Osteoblast (primary cell): ENCODE results near the gene MPIG6B. TPM values are rescaled to one million over a fixed set of nuclear protein-coding genes. Genes with fewer than 3 reads are reported as not detected.

Experiments used
- DNase-seq: peaks from one replicate; pipeline ENCODE4 v3.0.0; 2011; ENCODE audit warnings: low spot score, mixed read lengths; ENCODE audit not compliant: insufficient read length; ENCODE audit errors: missing footprints
- H2AFZ ChIP-seq: 2 replicates; pipeline ENCODE4 v1.6.0; 2011; ENCODE audit warnings: mild to moderate bottlenecking, low read length
- H3K27ac ChIP-seq: 2 replicates; pipeline ENCODE4 v1.5.1; 2011; ENCODE audit warnings: mild to moderate bottlenecking, low read depth, low read length, moderate library complexity
- H3K27me3 ChIP-seq: 2 replicates; pipeline ENCODE4 v1.6.0; 2012; ENCODE audit warnings: mild to moderate bottlenecking, control low read depth, inconsistent platforms, low read length, moderate library complexity; ENCODE audit not compliant: insufficient read depth
- H3K36me3 ChIP-seq: 2 replicates; pipeline ENCODE4 v1.5.1; 2011; ENCODE audit warnings: mild to moderate bottlenecking, low read length, control low read depth, moderate library complexity; ENCODE audit not compliant: insufficient read depth
- H3K4me1 ChIP-seq: 2 replicates; pipeline ENCODE4 v1.5.1; 2011; ENCODE audit warnings: mild to moderate bottlenecking, low read length, control low read depth, moderate library complexity; ENCODE audit not compliant: insufficient read depth
- H3K4me2 ChIP-seq: 2 replicates; pipeline ENCODE4 v1.6.0; 2011; ENCODE audit warnings: mild to moderate bottlenecking, low read length; ENCODE audit not compliant: insufficient read depth
- H3K4me3 ChIP-seq: fragments of 200-600 bp; sonication (generic); 3 replicates; pipeline ENCODE4 v1.5.1; 2012; ENCODE audit warnings: mild to moderate bottlenecking, low read length, inconsistent platforms; ENCODE audit not compliant: insufficient read depth
- H3K79me2 ChIP-seq: 2 replicates; pipeline ENCODE4 v1.6.0; 2012; ENCODE audit warnings: mild to moderate bottlenecking, low read length, control low read depth, inconsistent platforms; ENCODE audit not compliant: insufficient read depth
- H3K9me3 ChIP-seq: 2 replicates; pipeline ENCODE4 v1.5.1; 2011; ENCODE audit warnings: low read depth, low read length, control low read depth
- H4K20me1 ChIP-seq: 2 replicates; pipeline ENCODE4 v1.6.0; 2012; ENCODE audit warnings: mild to moderate bottlenecking, low read length, control low read depth; ENCODE audit not compliant: insufficient read depth
- total RNA-seq: library from RNA; depleted of rRNA; stranded (reverse); fragments of >200 nt; gene quantifications from 2 replicates; pipeline ENCODE4 v1.2.3, GENCODE V29; 2012
- TF ChIP-seq, protein P1 (sequence below): IDR thresholded peaks from 2 replicates; pipeline ENCODE4 v1.5.1; 2011; ENCODE audit warnings: mild to moderate bottlenecking, low read depth, low read length, moderate library complexity; ENCODE audit errors: extremely low read depth

MPIG6B gene
- total RNA-seq, 1 donor: not detected

DNA sequence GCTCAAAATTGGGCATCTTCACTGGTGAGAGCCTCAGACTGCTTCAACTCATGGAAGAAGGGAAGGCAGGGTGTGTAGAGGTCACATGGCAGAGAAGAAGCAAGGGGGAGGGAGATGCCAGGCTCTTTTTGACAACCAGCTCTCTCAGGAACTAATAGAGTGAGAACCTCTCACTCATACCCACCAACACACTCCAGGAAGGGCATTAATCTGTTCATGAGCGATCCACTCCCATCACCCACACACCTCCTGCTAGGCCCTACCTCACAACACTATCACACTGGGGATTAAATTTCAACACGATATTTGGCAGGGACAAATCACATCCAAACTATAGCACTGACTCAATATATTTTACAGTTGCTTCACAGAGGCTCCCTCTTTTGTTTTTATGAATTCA is 18.6 kb downstream of the MPIG6B start:
- DNase-seq: peak; percentile 1
- peaks cover 29% of the 10 kb centered on the region for H3K4me1 ChIP-seq
- no peak overlapping the region for H3K27ac ChIP-seq
- H2AFZ ChIP-seq: no peak overlapping the region
- no peaks in the 10 kb centered on the region for H3K27me3 ChIP-seq
- no peaks in the 10 kb centered on the region for H4K20me1 ChIP-seq
- peaks cover 12% of the 10 kb centered on the region for H3K79me2 ChIP-seq
- H3K9me3 ChIP-seq: no peaks in the 10 kb centered on the region
- no peak overlapping the region for H3K4me2 ChIP-seq
- TF ChIP-seq, protein P1, sequence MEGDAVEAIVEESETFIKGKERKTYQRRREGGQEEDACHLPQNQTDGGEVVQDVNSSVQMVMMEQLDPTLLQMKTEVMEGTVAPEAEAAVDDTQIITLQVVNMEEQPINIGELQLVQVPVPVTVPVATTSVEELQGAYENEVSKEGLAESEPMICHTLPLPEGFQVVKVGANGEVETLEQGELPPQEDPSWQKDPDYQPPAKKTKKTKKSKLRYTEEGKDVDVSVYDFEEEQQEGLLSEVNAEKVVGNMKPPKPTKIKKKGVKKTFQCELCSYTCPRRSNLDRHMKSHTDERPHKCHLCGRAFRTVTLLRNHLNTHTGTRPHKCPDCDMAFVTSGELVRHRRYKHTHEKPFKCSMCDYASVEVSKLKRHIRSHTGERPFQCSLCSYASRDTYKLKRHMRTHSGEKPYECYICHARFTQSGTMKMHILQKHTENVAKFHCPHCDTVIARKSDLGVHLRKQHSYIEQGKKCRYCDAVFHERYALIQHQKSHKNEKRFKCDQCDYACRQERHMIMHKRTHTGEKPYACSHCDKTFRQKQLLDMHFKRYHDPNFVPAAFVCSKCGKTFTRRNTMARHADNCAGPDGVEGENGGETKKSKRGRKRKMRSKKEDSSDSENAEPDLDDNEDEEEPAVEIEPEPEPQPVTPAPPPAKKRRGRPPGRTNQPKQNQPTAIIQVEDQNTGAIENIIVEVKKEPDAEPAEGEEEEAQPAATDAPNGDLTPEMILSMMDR: no peak
- no peak overlapping the region for H3K4me3 ChIP-seq
- H3K36me3 ChIP-seq: peaks cover 14% of the 10 kb centered on the region

DNA sequence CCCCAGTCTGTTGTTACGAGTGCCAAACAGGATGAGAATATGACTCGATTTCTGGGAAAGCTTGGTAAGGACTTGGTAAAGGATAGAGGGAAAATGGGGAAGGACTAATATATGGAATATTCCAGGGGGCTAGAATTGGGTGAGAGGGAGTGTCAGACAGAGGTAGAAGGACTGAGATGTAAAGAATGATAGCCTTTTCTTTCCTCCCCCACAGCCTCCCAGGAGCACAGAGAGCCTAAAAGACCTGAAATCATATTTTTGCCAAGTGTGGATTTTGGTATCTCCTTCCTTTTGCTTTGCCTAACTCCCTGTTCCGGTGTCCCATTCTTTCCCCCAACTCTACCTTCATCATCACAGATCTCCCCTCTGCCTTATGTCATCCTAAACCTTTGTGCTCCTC is 19.7 kb downstream of the MPIG6B start:
- TF ChIP-seq, protein P1: no peak
- Histone ChIP-seq H3K27me3 (no peaks in the 10 kb centered on the region), H3K79me2 (peaks cover 10% of the 10 kb centered on the region), H3K4me2 (no peak overlapping the region), H3K4me1 (peaks cover 24% of the 10 kb centered on the region), H3K9me3 (no peaks in the 10 kb centered on the region), H3K4me3 (no peak overlapping the region), H2AFZ (no peak overlapping the region), H3K27ac (no peak overlapping the region), H3K36me3 (peaks cover 20% of the 10 kb centered on the region), H4K20me1 (no peaks in the 10 kb centered on the region)
- DNase-seq: peak; percentile 21

DNA sequence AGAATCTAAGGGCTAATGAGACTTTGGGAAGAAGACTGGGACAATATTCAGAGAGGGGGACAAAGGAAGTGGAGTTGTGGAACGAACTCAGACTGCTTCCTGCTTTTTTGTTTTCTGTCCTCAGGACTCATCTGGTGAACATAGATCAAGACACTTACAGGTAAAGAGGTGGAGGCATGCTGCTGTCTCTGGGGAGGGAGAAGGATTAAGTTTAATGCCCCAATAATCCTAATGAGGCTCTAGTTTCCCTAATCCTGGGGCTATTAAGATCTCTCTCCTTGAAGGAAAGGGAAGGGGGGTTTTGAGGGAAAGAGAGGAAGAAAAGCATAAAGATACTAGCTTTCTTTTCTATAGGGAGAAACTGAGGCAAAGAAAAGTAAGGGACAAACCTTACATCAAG is 21.2 kb downstream of the MPIG6B start:
- Histone ChIP-seq H3K79me2 (peaks cover 10% of the 10 kb centered on the region), H3K4me2 (no peak overlapping the region)

DNA sequence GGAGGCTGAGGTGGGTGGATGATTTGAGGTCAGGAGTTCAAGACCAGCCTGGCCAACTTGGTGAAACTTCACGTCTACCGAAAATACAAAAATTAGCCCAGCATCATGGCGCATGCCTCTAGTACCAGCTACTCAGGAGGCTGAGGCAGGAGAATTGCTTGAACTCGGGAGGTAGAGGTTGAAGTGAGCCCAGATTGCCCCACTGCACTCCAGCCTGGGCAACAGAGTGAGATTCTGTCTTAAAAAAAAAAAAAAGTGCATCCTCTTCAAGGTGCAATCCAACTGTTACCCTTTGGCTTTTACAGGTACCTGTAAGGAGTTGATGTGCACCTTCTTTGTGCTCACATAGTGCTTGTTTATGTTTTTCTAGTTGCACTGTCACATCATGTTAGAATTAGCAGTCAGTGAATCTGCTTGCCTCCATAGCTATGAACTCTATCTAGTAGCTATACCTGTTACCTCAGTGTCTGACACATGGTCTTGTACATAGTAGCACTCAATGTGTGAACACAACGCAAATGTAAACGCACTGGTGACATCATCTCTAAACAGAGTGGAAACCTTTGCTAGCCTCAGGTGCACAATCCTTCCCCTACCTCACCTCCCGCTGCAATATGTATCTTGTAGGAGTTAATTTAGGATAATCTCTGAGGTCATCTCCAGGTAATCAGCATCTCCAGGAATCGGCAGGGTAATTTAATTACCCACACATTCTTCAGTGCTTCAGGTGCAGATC is 26.3 kb downstream of the MPIG6B start:
- Histone ChIP-seq H3K27me3 (no peaks in the 10 kb centered on the region), H2AFZ (no peak overlapping the region), H3K4me2 (no peak overlapping the region), H3K4me1 (peaks cover 17% of the 10 kb centered on the region), H3K9me3 (no peaks in the 10 kb centered on the region), H3K4me3 (no peak overlapping the region), H3K79me2 (no peaks in the 10 kb centered on the region), H4K20me1 (no peaks in the 10 kb centered on the region), H3K27ac (no peak overlapping the region), H3K36me3 (peaks cover 12% of the 10 kb centered on the region)
- TF ChIP-seq, protein P1: no peak
- no peak for DNase-seq

More for the DNA sequence above, 21.2 kb downstream of the MPIG6B start:
- Histone ChIP-seq H3K4me3 (no peak overlapping the region), H3K27ac (no peak overlapping the region), H4K20me1 (no peaks in the 10 kb centered on the region), H3K27me3 (no peaks in the 10 kb centered on the region), H3K4me1 (peaks cover 9% of the 10 kb centered on the region), H3K9me3 (no peaks in the 10 kb centered on the region), H3K36me3 (peaks cover 22% of the 10 kb centered on the region), H2AFZ (no peak overlapping the region)
- DNase-seq: peak; percentile 26
- TF ChIP-seq, protein P1: no peak
